Measurements from ENCODE around the gene PDE1A.
"Not testable (repeated sequence)": the region's sequence is repeated elsewhere in the genome, so short reads cannot be mapped to it uniquely, and the experiment has no call there.

PDE1A gene

DNA sequence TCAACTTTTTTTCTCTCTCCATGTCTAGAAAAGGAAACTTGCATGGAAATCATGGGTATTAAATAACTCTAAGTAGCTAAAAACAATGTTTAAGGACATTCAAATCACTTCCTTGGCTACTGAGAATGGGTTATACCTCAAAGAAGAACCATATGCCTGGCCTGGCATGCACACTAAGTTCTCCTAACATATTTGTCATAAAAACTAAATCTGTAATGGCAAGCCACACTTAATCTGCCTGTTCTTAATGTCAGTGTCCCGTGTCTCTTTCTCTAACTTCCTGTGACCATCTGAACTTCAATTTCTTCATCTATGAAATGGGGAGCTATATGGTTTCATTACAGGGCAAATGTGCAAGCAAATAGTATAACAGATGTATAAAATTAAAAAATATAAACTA lies 11.1 kb downstream of the PDE1A start:
- Histone ChIP-seq H3K4me3 (ENCODE audit: low read depth in 1 of 2, low read length in 2 of 2) (no peak overlapping the region), H3K27ac (ENCODE audit: low read depth, low read length) (no peak overlapping the region), H3K9ac (ENCODE audit: low read depth in 1 of 2, low read length in 2 of 2) (no peak overlapping the region), H3K4me1 (ENCODE audit: control insufficient read depth in 1 of 2, insufficient read depth in 2 of 2, low read length in 2 of 2) (no peaks in the 10 kb centered on the region), H3K36me3 (ENCODE audit: control insufficient read depth in 1 of 2, insufficient read depth in 2 of 2, low read length in 2 of 2) (no peaks in the 10 kb centered on the region), H3K27me3 (ENCODE audit: control insufficient read depth in 1 of 2, insufficient read depth in 2 of 2, low read length in 2 of 2) (no peaks in the 10 kb centered on the region), H3K9me3 (ENCODE audit: control insufficient read depth in 1 of 2, low read length in 2 of 2) (no peaks in the 10 kb centered on the region)

- no peaks in the 10 kb centered on the region for H3K36me3 ChIP-seq (ENCODE audit: control insufficient read depth in 1 of 2, insufficient read depth in 2 of 2, low read length in 2 of 2)
- H3K4me3 ChIP-seq (ENCODE audit: low read depth in 1 of 2, low read length in 2 of 2) = no peak overlapping the region
- no peaks in the 10 kb centered on the region for H3K9me3 ChIP-seq (ENCODE audit: control insufficient read depth in 1 of 2, low read length in 2 of 2)
- H3K27me3 ChIP-seq (ENCODE audit: control insufficient read depth in 1 of 2, insufficient read depth in 2 of 2, low read length in 2 of 2) = no peaks in the 10 kb centered on the region
- no peaks in the 10 kb centered on the region for H3K4me1 ChIP-seq (ENCODE audit: control insufficient read depth in 1 of 2, insufficient read depth in 2 of 2, low read length in 2 of 2)
- H3K9ac ChIP-seq (ENCODE audit: low read depth in 1 of 2, low read length in 2 of 2) = no peak overlapping the region
- H3K27ac ChIP-seq (ENCODE audit: low read depth, low read length) = no peak overlapping the region
Observed at GRCh38 chr2:182412858-182413257, 14.0 kb downstream of the PDE1A start.

DNA sequence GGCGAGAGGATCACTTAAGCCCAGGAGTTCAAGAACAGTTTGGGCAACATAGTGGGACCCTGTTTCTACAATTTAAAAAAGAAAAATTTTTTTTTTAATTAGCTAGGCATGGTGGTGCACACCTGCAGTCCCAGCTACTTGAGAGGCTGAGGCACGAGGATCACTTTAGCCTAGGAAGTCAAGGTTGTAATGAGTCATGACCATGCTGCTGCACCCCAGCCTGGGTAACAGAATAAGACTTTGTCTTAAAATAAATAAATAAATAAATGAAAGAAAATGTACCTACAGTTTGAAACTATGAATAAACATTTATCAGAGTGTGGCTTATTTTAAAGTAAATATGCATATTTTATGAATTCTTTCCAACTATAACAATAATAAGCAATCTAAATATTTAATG lies 16.7 kb downstream of the PDE1A start:
- Histone ChIP-seq H3K36me3 (ENCODE audit: control insufficient read depth in 1 of 2, insufficient read depth in 2 of 2, low read length in 2 of 2) (no peaks in the 10 kb centered on the region), H3K27me3 (ENCODE audit: control insufficient read depth in 1 of 2, insufficient read depth in 2 of 2, low read length in 2 of 2) (no peaks in the 10 kb centered on the region), H3K4me3 (ENCODE audit: low read depth in 1 of 2, low read length in 2 of 2) (no peak overlapping the region), H3K4me1 (ENCODE audit: control insufficient read depth in 1 of 2, insufficient read depth in 2 of 2, low read length in 2 of 2) (no peaks in the 10 kb centered on the region), H3K27ac (ENCODE audit: low read depth, low read length) (no peak overlapping the region), H3K9ac (ENCODE audit: low read depth in 1 of 2, low read length in 2 of 2) (no peak overlapping the region), H3K9me3 (ENCODE audit: control insufficient read depth in 1 of 2, low read length in 2 of 2) (no peaks in the 10 kb centered on the region)

GRCh38 chr2:182406221-182406620 lies 20.6 kb downstream of the PDE1A start:
- H3K4me3 ChIP-seq (ENCODE audit: low read depth in 1 of 2, low read length in 2 of 2) = no peak overlapping the region
- H3K4me1 ChIP-seq (ENCODE audit: control insufficient read depth in 1 of 2, insufficient read depth in 2 of 2, low read length in 2 of 2) = no peaks in the 10 kb centered on the region
- H3K9me3 ChIP-seq (ENCODE audit: control insufficient read depth in 1 of 2, low read length in 2 of 2) = no peaks in the 10 kb centered on the region
- H3K27ac ChIP-seq (ENCODE audit: low read depth, low read length) = no peak overlapping the region
- no peak overlapping the region for H3K9ac ChIP-seq (ENCODE audit: low read depth in 1 of 2, low read length in 2 of 2)
- no peaks in the 10 kb centered on the region for H3K27me3 ChIP-seq (ENCODE audit: control insufficient read depth in 1 of 2, insufficient read depth in 2 of 2, low read length in 2 of 2)
- no peaks in the 10 kb centered on the region for H3K36me3 ChIP-seq (ENCODE audit: control insufficient read depth in 1 of 2, insufficient read depth in 2 of 2, low read length in 2 of 2)

GRCh38 chr2:182404975-182405561 lies 21.8 kb downstream of the PDE1A start:
- Histone ChIP-seq H3K36me3 (ENCODE audit: control insufficient read depth in 1 of 2, insufficient read depth in 2 of 2, low read length in 2 of 2) (no peaks in the 10 kb centered on the region), H3K4me3 (ENCODE audit: low read depth in 1 of 2, low read length in 2 of 2) (no peak overlapping the region), H3K4me1 (ENCODE audit: control insufficient read depth in 1 of 2, insufficient read depth in 2 of 2, low read length in 2 of 2) (no peaks in the 10 kb centered on the region), H3K27ac (ENCODE audit: low read depth, low read length) (no peak overlapping the region), H3K9me3 (ENCODE audit: control insufficient read depth in 1 of 2, low read length in 2 of 2) (no peaks in the 10 kb centered on the region), H3K9ac (ENCODE audit: low read depth in 1 of 2, low read length in 2 of 2) (no peak overlapping the region), H3K27me3 (ENCODE audit: control insufficient read depth in 1 of 2, insufficient read depth in 2 of 2, low read length in 2 of 2) (no peaks in the 10 kb centered on the region)

GRCh38 chr2:182404092-182404491 lies 22.7 kb downstream of the PDE1A start:
- Histone ChIP-seq H3K4me1 (ENCODE audit: control insufficient read depth in 1 of 2, insufficient read depth in 2 of 2, low read length in 2 of 2) (no peaks in the 10 kb centered on the region), H3K9ac (ENCODE audit: low read depth in 1 of 2, low read length in 2 of 2) (no peak overlapping the region), H3K27ac (ENCODE audit: low read depth, low read length) (no peak overlapping the region), H3K36me3 (ENCODE audit: control insufficient read depth in 1 of 2, insufficient read depth in 2 of 2, low read length in 2 of 2) (no peaks in the 10 kb centered on the region), H3K27me3 (ENCODE audit: control insufficient read depth in 1 of 2, insufficient read depth in 2 of 2, low read length in 2 of 2) (no peaks in the 10 kb centered on the region), H3K9me3 (ENCODE audit: control insufficient read depth in 1 of 2, low read length in 2 of 2) (no peaks in the 10 kb centered on the region), H3K4me3 (ENCODE audit: low read depth in 1 of 2, low read length in 2 of 2) (no peak overlapping the region)

GRCh38 chr2:182393270-182393760 lies 33.5 kb downstream of the PDE1A start:
- Histone ChIP-seq H3K36me3 (ENCODE audit: control insufficient read depth in 1 of 2, insufficient read depth in 2 of 2, low read length in 2 of 2) (no peaks in the 10 kb centered on the region), H3K9ac (ENCODE audit: low read depth in 1 of 2, low read length in 2 of 2) (no peak overlapping the region), H3K9me3 (ENCODE audit: control insufficient read depth in 1 of 2, low read length in 2 of 2) (no peaks in the 10 kb centered on the region), H3K27me3 (ENCODE audit: control insufficient read depth in 1 of 2, insufficient read depth in 2 of 2, low read length in 2 of 2) (no peaks in the 10 kb centered on the region), H3K4me1 (ENCODE audit: control insufficient read depth in 1 of 2, insufficient read depth in 2 of 2, low read length in 2 of 2) (no peaks in the 10 kb centered on the region), H3K27ac (ENCODE audit: low read depth, low read length) (no peak overlapping the region), H3K4me3 (ENCODE audit: low read depth in 1 of 2, low read length in 2 of 2) (no peak overlapping the region)

DNA sequence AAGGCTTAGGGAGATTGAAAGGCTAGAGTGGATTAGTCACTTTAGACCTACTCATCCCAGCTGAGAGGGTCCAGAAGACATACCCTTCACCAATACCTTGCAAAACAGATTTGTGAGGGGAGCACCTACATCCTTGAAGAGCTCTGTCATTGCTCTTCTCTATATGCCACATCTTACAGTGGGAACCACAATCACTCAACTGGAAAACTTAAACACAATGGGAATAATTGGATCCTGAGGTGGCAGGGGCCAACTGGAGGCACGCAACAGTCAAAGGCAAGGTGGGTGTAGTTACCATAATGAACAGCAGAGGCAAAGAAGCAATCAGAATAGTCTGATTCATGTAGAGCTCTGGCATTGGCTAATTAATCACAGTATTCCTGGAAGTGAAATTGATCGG lies 35.4 kb downstream of the PDE1A start:
- Histone ChIP-seq H3K4me3 (ENCODE audit: low read depth in 1 of 2, low read length in 2 of 2) (no peak overlapping the region), H3K4me1 (ENCODE audit: control insufficient read depth in 1 of 2, insufficient read depth in 2 of 2, low read length in 2 of 2) (no peaks in the 10 kb centered on the region), H3K9ac (ENCODE audit: low read depth in 1 of 2, low read length in 2 of 2) (no peak overlapping the region), H3K27me3 (ENCODE audit: control insufficient read depth in 1 of 2, insufficient read depth in 2 of 2, low read length in 2 of 2) (no peaks in the 10 kb centered on the region), H3K36me3 (ENCODE audit: control insufficient read depth in 1 of 2, insufficient read depth in 2 of 2, low read length in 2 of 2) (no peaks in the 10 kb centered on the region), H3K9me3 (ENCODE audit: control insufficient read depth in 1 of 2, low read length in 2 of 2) (no peaks in the 10 kb centered on the region), H3K27ac (ENCODE audit: low read depth, low read length) (no peak overlapping the region)

DNA sequence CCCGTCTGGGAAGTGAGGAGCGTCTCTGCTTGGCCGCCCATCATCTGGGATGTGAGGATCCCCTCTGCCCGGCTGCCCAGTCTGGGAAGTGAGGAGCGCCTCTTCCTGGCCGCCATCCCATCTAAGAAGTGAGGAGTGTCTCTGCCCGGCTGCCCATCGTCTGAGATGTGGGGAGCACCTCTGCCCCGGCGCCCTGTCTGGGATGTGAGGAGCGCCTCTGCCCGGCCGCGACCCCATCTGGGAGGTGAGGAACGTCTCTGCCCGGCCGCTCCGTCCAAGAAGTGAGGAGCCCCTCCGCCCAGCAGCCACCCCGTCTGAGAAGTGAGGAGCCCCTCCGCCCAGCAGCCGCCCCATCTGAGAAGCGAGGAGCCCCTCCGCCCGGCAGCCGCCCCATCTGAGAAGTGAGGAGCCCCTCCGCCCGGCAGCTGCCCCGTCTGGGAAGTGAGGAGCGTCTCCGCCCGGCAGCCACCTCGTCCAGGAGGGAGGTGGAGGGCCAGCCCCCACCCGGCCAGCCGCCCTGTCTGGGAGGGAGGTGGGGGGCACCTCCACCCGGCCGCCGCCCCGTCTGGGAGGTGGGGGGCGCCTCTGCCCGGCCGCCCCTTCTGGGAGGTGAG lies 40.5 kb downstream of the PDE1A start:
- not testable (repeated sequence) for H3K9ac ChIP-seq (ENCODE audit: low read depth in 1 of 2, low read length in 2 of 2); H3K4me3 ChIP-seq (ENCODE audit: low read depth in 1 of 2, low read length in 2 of 2); H3K36me3 ChIP-seq (ENCODE audit: control insufficient read depth in 1 of 2, insufficient read depth in 2 of 2, low read length in 2 of 2); H3K4me1 ChIP-seq (ENCODE audit: control insufficient read depth in 1 of 2, insufficient read depth in 2 of 2, low read length in 2 of 2); H3K27me3 ChIP-seq (ENCODE audit: control insufficient read depth in 1 of 2, insufficient read depth in 2 of 2, low read length in 2 of 2); H3K27ac ChIP-seq (ENCODE audit: low read depth, low read length)
- H3K9me3 ChIP-seq (ENCODE audit: control insufficient read depth in 1 of 2, low read length in 2 of 2) = peaks cover 4 to 11% of the 10 kb centered on the region in 2 donors

GRCh38 chr2:182384860-182385259 lies 42.0 kb downstream of the PDE1A start:
- Histone ChIP-seq H3K9ac (ENCODE audit: low read depth in 1 of 2, low read length in 2 of 2) (no peak overlapping the region), H3K27ac (ENCODE audit: low read depth, low read length) (no peak overlapping the region), H3K4me3 (ENCODE audit: low read depth in 1 of 2, low read length in 2 of 2) (no peak overlapping the region), H3K36me3 (ENCODE audit: control insufficient read depth in 1 of 2, insufficient read depth in 2 of 2, low read length in 2 of 2) (no peaks in the 10 kb centered on the region), H3K4me1 (ENCODE audit: control insufficient read depth in 1 of 2, insufficient read depth in 2 of 2, low read length in 2 of 2) (no peaks in the 10 kb centered on the region), H3K27me3 (ENCODE audit: control insufficient read depth in 1 of 2, insufficient read depth in 2 of 2, low read length in 2 of 2) (no peaks in the 10 kb centered on the region), H3K9me3 (ENCODE audit: control insufficient read depth in 1 of 2, low read length in 2 of 2) (peaks cover 4 to 11% of the 10 kb centered on the region in 2 donors)
